ENCODE measurements around the gene EPHB6.

- TF ChIP-seq EZH2phosphoT487 (IDR thresholded peaks at IDR 0.05; ENCODE audit: borderline replicate concordance, low read length): no peak
- no peak for TF ChIP-seq EZH2 (IDR thresholded peaks at IDR 0.05; ENCODE audit: low read length, unreplicated experiment)
- no peak for TF ChIP-seq CTCF (conservative IDR thresholded peaks at IDR 0.05; ENCODE audit: low read depth, low read length)
Measured at GRCh38 chr7:142842251-142842766, 12.6 kb upstream of the EPHB6 start.

Data from PC-3 (cell line).